Mesenchymal stem cell (in vitro differentiated cells and primary cell): Measurements from ENCODE around the gene TRMT61A.

Experiments
- DNase-seq: peaks from one replicate; pipeline ENCODE4 v3.0.0-alpha.2; 2013
- H2AFZ ChIP-seq: one replicate; pipeline ENCODE4 v1.6.1; 2013; ENCODE audit warnings: low read depth, mild to moderate bottlenecking, control low read depth, inconsistent platforms, low read length, moderate library complexity
- H2AK5ac ChIP-seq: 2 replicates; pipeline ENCODE4 v1.6.1; 2013; ENCODE audit warnings: low read length, moderate library complexity, mild to moderate bottlenecking, inconsistent platforms; ENCODE audit not compliant: severe bottlenecking
- H2BK120ac ChIP-seq: one replicate; pipeline ENCODE4 v1.6.1; 2013; ENCODE audit warnings: low read depth, mild to moderate bottlenecking, inconsistent platforms, low read length, moderate library complexity
- H2BK12ac ChIP-seq, 2 experiments: one replicate each; pipeline ENCODE4 v1.6.1; 2013; ENCODE audit warnings: inconsistent platforms in 2 of 2, low read length in 2 of 2, mild to moderate bottlenecking in 2 of 2, moderate library complexity in 2 of 2, control low read depth in 1 of 2
- H2BK15ac ChIP-seq: one replicate; pipeline ENCODE4 v1.6.1; 2013; ENCODE audit warnings: mild to moderate bottlenecking, low read depth, inconsistent platforms; ENCODE audit not compliant: poor library complexity, severe bottlenecking
- H2BK5ac ChIP-seq: 2 replicates; pipeline ENCODE4 v1.6.1; 2013; ENCODE audit warnings: low read depth, mild to moderate bottlenecking, low read length, control low read depth, inconsistent platforms; ENCODE audit not compliant: poor library complexity, severe bottlenecking
- H3K14ac ChIP-seq, 2 experiments: one replicate each; pipeline ENCODE4 v1.6.1; 2013; ENCODE audit warnings: inconsistent platforms in 2 of 2, low read length in 2 of 2, control low read depth in 1 of 2, mild to moderate bottlenecking in 1 of 2, moderate library complexity in 1 of 2
- H3K18ac ChIP-seq, 2 experiments: one replicate each; pipeline ENCODE4 v1.6.1; 2013; ENCODE audit warnings: inconsistent platforms in 2 of 2, low read length in 2 of 2, control low read depth in 1 of 2, low read depth in 1 of 2, mild to moderate bottlenecking in 1 of 2
- H3K23ac ChIP-seq, 2 experiments: one replicate each; pipeline ENCODE4 v1.6.1; 2013; ENCODE audit warnings: inconsistent platforms in 2 of 2, low read length in 2 of 2, mild to moderate bottlenecking in 2 of 2, moderate library complexity in 2 of 2, control low read depth in 1 of 2
- H3K27ac ChIP-seq: 2 replicates; pipeline ENCODE4 v1.5.1; 2013; ENCODE audit warnings: mild to moderate bottlenecking, moderate library complexity, low read length, control low read depth, inconsistent platforms; ENCODE audit not compliant: poor library complexity, severe bottlenecking
- H3K27me3 ChIP-seq, 2 experiments: 2 replicates each; pipeline versions ENCODE4 v1.6.1 to v1.7.0; 2013; ENCODE audit warnings: low read length in 2 of 2, mild to moderate bottlenecking in 2 of 2, moderate library complexity in 2 of 2, control low read depth in 1 of 2, inconsistent platforms in 1 of 2; ENCODE audit not compliant: control insufficient read depth in 1 of 2, insufficient read depth in 1 of 2
- H3K36me3 ChIP-seq, 2 experiments: 2 replicates each; pipeline versions ENCODE4 v1.6.1 to v1.7.0; 2013; ENCODE audit warnings: low read length in 2 of 2, control low read depth in 1 of 2, inconsistent platforms in 1 of 2, low read depth in 1 of 2, mild to moderate bottlenecking in 1 of 2; ENCODE audit not compliant: insufficient read depth in 2 of 2, control insufficient read depth in 1 of 2
- H3K4ac ChIP-seq, 2 experiments: one replicate each; pipeline ENCODE4 v1.6.1; 2013; ENCODE audit warnings: inconsistent platforms in 2 of 2, low read length in 2 of 2, mild to moderate bottlenecking in 2 of 2, moderate library complexity in 2 of 2, control low read depth in 1 of 2, low read depth in 1 of 2
- H3K4me1 ChIP-seq: 2 replicates; pipeline ENCODE4 v1.6.1; 2013; ENCODE audit warnings: low read depth, low read length, control low read depth; ENCODE audit not compliant: control insufficient read depth, insufficient read depth
- H3K4me2 ChIP-seq: 2 replicates; pipeline ENCODE4 v1.6.1; 2013; ENCODE audit warnings: low read length, mild to moderate bottlenecking, inconsistent platforms; ENCODE audit not compliant: poor library complexity, severe bottlenecking
- H3K4me3 ChIP-seq, 2 experiments: 2 replicates each; pipeline versions ENCODE4 v1.5.1 to v1.7.0; 2013; ENCODE audit warnings: low read length in 2 of 2, mild to moderate bottlenecking in 2 of 2, control low read depth in 1 of 2, low read depth in 1 of 2; ENCODE audit not compliant: insufficient read depth in 1 of 2
- H3K79me1 ChIP-seq: replicated peaks from 2 replicates; pipeline ENCODE4 v1.6.1; 2013; ENCODE audit warnings: mild to moderate bottlenecking, control low read depth, low read length, inconsistent platforms; ENCODE audit not compliant: poor library complexity, severe bottlenecking
- H3K9ac ChIP-seq: 2 replicates; pipeline ENCODE4 v1.7.0; 2013; ENCODE audit warnings: mild to moderate bottlenecking, low read length, moderate library complexity
- H3K9me3 ChIP-seq: 2 replicates; pipeline ENCODE4 v1.7.0; 2013; ENCODE audit warnings: mild to moderate bottlenecking, low read length; ENCODE audit not compliant: control insufficient read depth
- H4K8ac ChIP-seq: one replicate; pipeline ENCODE4 v1.6.1; 2013; ENCODE audit warnings: inconsistent platforms, mild to moderate bottlenecking, low read length, moderate library complexity
- H4K91ac ChIP-seq: one replicate; pipeline ENCODE4 v1.6.1; 2013; ENCODE audit warnings: mild to moderate bottlenecking, low read length, inconsistent platforms
- WGBS: methylation state at CpG from one replicate; pipeline ENCODE4 v1.1.7; 2013; ENCODE audit warnings: mixed read lengths; 5-methylcytosine and 5-hydroxymethylcytosine counted together

The TRMT61A gene

DNA sequence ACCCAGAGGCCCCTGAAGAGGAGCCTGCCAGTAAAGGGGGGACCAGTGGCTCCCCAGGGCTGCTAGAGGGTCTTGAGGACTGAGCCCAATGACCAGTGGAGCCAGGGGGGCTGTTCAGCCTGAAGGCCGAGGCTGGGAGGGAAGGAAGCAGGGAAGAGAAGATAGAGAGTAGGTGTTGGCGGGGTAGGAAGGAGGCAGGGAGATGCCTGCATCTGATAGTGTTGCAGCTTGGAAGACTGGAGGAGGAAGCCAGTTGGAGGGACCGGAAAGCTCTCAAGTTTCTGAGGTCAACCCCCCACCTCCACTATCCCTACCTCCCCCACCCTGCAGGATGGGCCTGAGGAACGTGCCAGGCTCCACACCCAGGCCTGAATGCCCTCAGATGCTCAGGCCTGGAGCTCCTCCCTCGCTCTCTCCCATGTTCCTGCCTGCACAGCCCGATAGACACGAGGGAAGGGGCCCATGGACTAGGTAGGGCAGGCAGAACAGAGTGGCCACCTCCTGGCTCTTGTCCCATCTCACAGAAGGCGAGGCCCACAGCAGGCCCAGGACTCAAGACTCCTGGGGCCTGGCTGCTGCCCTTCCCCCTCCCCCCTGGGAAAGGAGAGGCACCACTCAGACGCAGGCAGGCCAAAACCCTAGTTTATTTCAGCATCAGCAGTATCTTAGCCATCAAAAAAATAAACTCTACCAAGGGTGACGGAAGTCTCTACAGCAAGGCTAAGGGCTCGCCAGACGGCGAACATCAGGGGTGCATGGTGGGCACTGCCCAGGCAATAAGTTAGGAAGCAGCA lies 9.8 kb upstream of the TRMT61A start:
- no peak overlapping the region for H2BK120ac ChIP-seq
- no peak overlapping the region for H3K4me2 ChIP-seq
- peak; percentile 18 for DNase-seq
- H3K4me1 ChIP-seq, result peaks cover 51% of the 10 kb centered on the region
- H2BK5ac ChIP-seq, result no peak overlapping the region
- no peak overlapping the region for H3K4me3 ChIP-seq
- H3K18ac ChIP-seq, result no peak overlapping the region
- 69% methylated on average over 11 of the region's 13 CpGs for WGBS
- peaks cover 12 to 15% of the 10 kb centered on the region in 2 experiments for H3K36me3 ChIP-seq
- peak overlapping the region; percentile 17 for H3K9ac ChIP-seq
- peaks cover 10 to 15% of the 10 kb centered on the region in 2 experiments for H3K27me3 ChIP-seq
- no peak overlapping the region for H3K23ac ChIP-seq
- H2AK5ac ChIP-seq, result no peak overlapping the region
- H2BK12ac ChIP-seq, result no peak overlapping the region
- H3K4ac ChIP-seq, result no peak overlapping the region
- H3K79me1 ChIP-seq, result no peaks in the 10 kb centered on the region
- no peak overlapping the region for H2BK15ac ChIP-seq
- no peak overlapping the region for H3K27ac ChIP-seq
- H2AFZ ChIP-seq, result no peak overlapping the region
- H3K14ac ChIP-seq, result no peak overlapping the region
- H4K91ac ChIP-seq, result peak overlapping the region; percentile 11
- no peak overlapping the region for H4K8ac ChIP-seq
- H3K9me3 ChIP-seq, result no peaks in the 10 kb centered on the region

DNA sequence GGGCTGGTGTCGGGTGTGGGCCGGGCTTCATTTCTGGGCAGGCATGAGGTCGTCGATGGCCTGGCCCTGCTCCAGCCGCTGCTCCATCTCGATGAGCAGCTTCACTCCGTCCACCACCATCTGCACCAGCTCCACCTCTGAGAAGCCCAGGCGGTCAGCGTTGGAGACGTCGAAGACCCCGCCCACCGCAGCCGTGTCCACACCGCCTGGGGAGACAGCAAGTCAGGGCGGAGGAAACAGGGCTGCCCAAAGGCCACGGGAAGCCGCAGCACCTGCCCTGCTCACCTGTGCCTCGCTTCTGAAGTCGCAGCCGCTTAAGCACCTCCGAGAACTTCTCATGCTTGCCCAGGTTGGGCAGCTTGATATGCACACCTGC lies 9.2 kb upstream of the TRMT61A start:
- Histone ChIP-seq H3K18ac (no peak overlapping the region), H2BK120ac (no peak overlapping the region), H3K9me3 (no peaks in the 10 kb centered on the region), H3K9ac (peak overlapping the region; percentile 17), H3K79me1 (no peaks in the 10 kb centered on the region), H2AFZ (no peak overlapping the region), H4K8ac (no peak overlapping the region), H3K4me2 (no peak overlapping the region), H3K4me1 (peaks cover 56% of the 10 kb centered on the region), H3K4ac (no peak overlapping the region), H3K27ac (no peak overlapping the region), H3K23ac (no peak overlapping the region), H2BK15ac (no peak overlapping the region), H4K91ac (no peak overlapping the region), H2BK12ac (no peak overlapping the region), H3K14ac (no peak overlapping the region), H3K27me3 (peaks cover 10 to 15% of the 10 kb centered on the region in 2 experiments), H2AK5ac (no peak overlapping the region), H2BK5ac (no peak overlapping the region), H3K4me3 (no peak overlapping the region), H3K36me3 (peaks cover 9 to 11% of the 10 kb centered on the region in 2 experiments)
- WGBS, result 91% methylated on average over 22 of the region's 22 CpGs
- DNase-seq, result no peak

DNA sequence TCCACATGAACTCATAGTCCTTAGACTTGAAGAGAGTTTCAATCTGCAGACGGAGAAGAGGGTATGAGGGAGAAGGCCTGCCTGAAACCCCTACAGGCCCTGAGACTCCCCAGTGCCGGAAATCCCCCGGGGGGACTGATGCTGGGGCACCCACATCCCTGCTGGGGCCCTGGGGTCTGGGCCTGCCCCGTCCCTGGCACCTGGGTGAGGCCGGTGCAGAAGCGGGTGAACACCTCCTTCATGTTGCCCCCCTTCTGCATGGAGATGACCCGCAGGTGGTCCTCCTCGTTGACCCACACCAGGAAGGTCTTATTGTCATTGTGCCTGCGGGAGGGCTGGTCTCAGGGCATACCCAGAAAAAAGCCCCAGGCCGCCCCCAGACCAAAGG lies 8.7 kb upstream of the TRMT61A start:
- H3K18ac ChIP-seq, result no peak overlapping the region
- no peaks in the 10 kb centered on the region for H3K79me1 ChIP-seq
- H3K14ac ChIP-seq, result no peak overlapping the region
- DNase-seq, result no peak
- H3K9me3 ChIP-seq, result no peaks in the 10 kb centered on the region
- H3K4me2 ChIP-seq, result no peak overlapping the region
- no peak overlapping the region for H3K4ac ChIP-seq
- H3K9ac ChIP-seq, result no peak overlapping the region
- no peak overlapping the region for H2AFZ ChIP-seq
- no peak overlapping the region for H3K27ac ChIP-seq
- H4K91ac ChIP-seq, result no peak overlapping the region
- no peak overlapping the region for H4K8ac ChIP-seq
- peaks cover 56% of the 10 kb centered on the region for H3K4me1 ChIP-seq
- 98% methylated on average over 10 of the region's 10 CpGs for WGBS
- H2BK12ac ChIP-seq, result no peak overlapping the region
- no peak overlapping the region for H3K4me3 ChIP-seq
- no peak overlapping the region for H3K23ac ChIP-seq
- no peak overlapping the region for H2BK5ac ChIP-seq
- no peak overlapping the region for H2BK120ac ChIP-seq
- H2AK5ac ChIP-seq, result no peak overlapping the region
- peaks cover 5 to 7% of the 10 kb centered on the region in 2 experiments for H3K36me3 ChIP-seq
- H2BK15ac ChIP-seq, result peak overlapping the region; percentile 44
- peaks cover 10 to 15% of the 10 kb centered on the region in 2 experiments for H3K27me3 ChIP-seq

DNA sequence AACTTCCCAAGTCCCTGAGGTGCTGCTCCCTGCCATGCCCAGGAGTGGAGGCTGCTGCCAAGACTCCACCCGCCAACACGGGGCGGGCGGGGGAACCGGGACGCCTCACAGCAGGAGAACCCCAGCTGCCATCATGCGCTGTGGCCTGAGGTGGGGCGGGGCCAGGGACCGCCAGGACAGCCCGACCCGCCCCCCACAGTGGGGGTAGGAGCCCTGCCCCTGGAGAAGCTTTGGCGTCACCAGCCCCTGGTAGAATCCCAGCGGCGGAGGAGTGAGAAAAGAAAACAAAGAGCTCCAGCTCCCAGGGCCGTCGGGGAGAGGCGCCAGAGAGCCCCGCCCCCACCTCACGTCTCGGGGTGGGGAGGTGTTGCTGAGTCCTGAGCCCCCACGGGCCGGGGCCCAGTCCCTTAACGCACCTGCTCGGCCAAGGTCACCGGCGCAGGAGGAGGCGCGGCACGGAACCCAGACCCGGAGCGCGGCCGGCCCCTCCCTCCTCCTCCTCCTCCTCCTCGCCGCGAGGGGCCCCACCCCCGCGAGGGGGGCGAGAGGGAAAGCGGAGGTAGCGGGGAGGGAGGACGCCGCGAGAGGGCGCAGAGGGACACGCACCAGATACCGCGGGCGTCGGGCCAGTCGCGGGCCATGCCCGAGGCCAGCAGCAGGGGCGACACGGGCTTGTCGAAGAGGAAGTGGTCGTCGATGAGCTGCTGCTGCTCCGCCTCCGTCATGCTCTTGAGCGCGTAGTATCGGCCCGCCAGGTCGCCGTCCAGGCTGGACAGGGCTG lies 8.1 kb upstream of the TRMT61A start:
- 27% methylated on average over 27 of the region's 66 CpGs for WGBS
- H3K79me1 ChIP-seq, result no peaks in the 10 kb centered on the region
- no peak overlapping the region for H2AK5ac ChIP-seq
- H3K18ac ChIP-seq, result peak overlapping the region in 1 of 2 experiments; percentile 29
- H3K27ac ChIP-seq, result no peak overlapping the region
- H2AFZ ChIP-seq, result peak overlapping the region; percentile 15
- H3K4me3 ChIP-seq, result peak overlapping the region; percentile 54 to 63
- peaks cover 10 to 15% of the 10 kb centered on the region in 2 experiments for H3K27me3 ChIP-seq
- H3K36me3 ChIP-seq, result peaks cover under 1 to 4% of the 10 kb centered on the region in 2 experiments
- peak overlapping the region; percentile 43 for H3K9ac ChIP-seq
- peaks cover 61% of the 10 kb centered on the region for H3K4me1 ChIP-seq
- no peak overlapping the region for H2BK12ac ChIP-seq
- DNase-seq, result peak; percentile 76
- no peak overlapping the region for H2BK5ac ChIP-seq
- H4K91ac ChIP-seq, result no peak overlapping the region
- no peaks in the 10 kb centered on the region for H3K9me3 ChIP-seq
- H4K8ac ChIP-seq, result no peak overlapping the region
- H2BK120ac ChIP-seq, result no peak overlapping the region
- peak overlapping the region; percentile 56 for H2BK15ac ChIP-seq
- H3K4me2 ChIP-seq, result peak overlapping the region; percentile 42
- H3K23ac ChIP-seq, result no peak overlapping the region
- H3K14ac ChIP-seq, result no peak overlapping the region
- H3K4ac ChIP-seq, result no peak overlapping the region
